ENCODE measurements around the gene TK1. TPM values are rescaled to one million over a fixed set of nuclear protein-coding genes. Genes with fewer than 3 reads are reported as not detected.

The TK1 gene
- polyA plus RNA-seq, 4 donors, result 6.9 to 60.6 (median 14.4) TPM

- DNase-seq (no peak), FAIRE-seq (no peak)
- H3K27ac ChIP-seq (ENCODE audit: low read depth in 1 of 3, low read length in 2 of 3), result peak overlapping the region in 1 of 3 donors; percentile 93
- peaks cover 6 to 72% (median 20%) of the 10 kb centered on the region in 3 donors for H3K4me1 ChIP-seq (ENCODE audit: control insufficient read depth in 3 of 3, insufficient read depth in 2 of 3, low read depth in 1 of 3, low read length in 2 of 3)
- no peaks in the 10 kb centered on the region for H3K27me3 ChIP-seq (ENCODE audit: control insufficient read depth in 3 of 3, insufficient read depth in 3 of 3, low read length in 3 of 3)
- no peaks in the 10 kb centered on the region for H3K9me3 ChIP-seq (ENCODE audit: control insufficient read depth in 2 of 2, insufficient read depth in 1 of 2, low read depth in 1 of 2, low read length in 1 of 2)
- no peak overlapping the region for H3K4me3 ChIP-seq (ENCODE audit: low read depth in 1 of 3, low read length in 3 of 3)
- peaks cover 0 to 66% (median 2%) of the 10 kb centered on the region in 3 donors for H3K36me3 ChIP-seq (ENCODE audit: control insufficient read depth in 3 of 3, insufficient read depth in 2 of 3, low read depth in 1 of 3, low read length in 3 of 3)
- 74 to 82% (median 80%) methylated on average over 31 of the region's 31 CpGs for WGBS, 3 donors
Measured at GRCh38 chr17:78170692-78171590, 15.9 kb downstream of the TK1 start.

- FAIRE-seq, result no peak
- H3K27me3 ChIP-seq (ENCODE audit: control insufficient read depth in 3 of 3, insufficient read depth in 3 of 3, low read length in 3 of 3), result no peaks in the 10 kb centered on the region
- peaks cover 0 to 61% (median 2%) of the 10 kb centered on the region in 3 donors for H3K36me3 ChIP-seq (ENCODE audit: control insufficient read depth in 3 of 3, insufficient read depth in 2 of 3, low read depth in 1 of 3, low read length in 3 of 3)
- H3K27ac ChIP-seq (ENCODE audit: low read depth in 1 of 3, low read length in 2 of 3), result peak overlapping the region; percentile 63 to 93 (median 89)
- WGBS, 3 donors, result 0 to 8% (median 5%) methylated on average over 28 to 38 of the region's 38 CpGs
- H3K4me3 ChIP-seq (ENCODE audit: low read depth in 1 of 3, low read length in 3 of 3), result peak overlapping the region; percentile 86 to 91 (median 89)
- peak; percentile 80 to 82 for DNase-seq
- H3K9me3 ChIP-seq (ENCODE audit: control insufficient read depth in 2 of 2, insufficient read depth in 1 of 2, low read depth in 1 of 2, low read length in 1 of 2), result no peaks in the 10 kb centered on the region
- peaks cover 2 to 55% (median 15%) of the 10 kb centered on the region in 3 donors for H3K4me1 ChIP-seq (ENCODE audit: control insufficient read depth in 3 of 3, insufficient read depth in 2 of 3, low read depth in 1 of 3, low read length in 2 of 3)
Measured at GRCh38 chr17:78168903-78169793, 17.7 kb downstream of the TK1 start.

GRCh38 chr17:78168242-78168902, 18.5 kb downstream of the TK1 start, which contains the start of gene SYNGR2:
Gene SYNGR2 (plus strand): TSS chr17:78168581. CDS start chr17:78168617, 36 bp downstream.
- FAIRE-seq (no peak), DNase-seq (peak; percentile 89 to 95)
- Histone ChIP-seq H3K27ac (ENCODE audit: low read depth in 1 of 3, low read length in 2 of 3) (peak within 1 kb of the TSS; percentile 85 to 93 (median 89)), H3K36me3 (ENCODE audit: control insufficient read depth in 3 of 3, insufficient read depth in 2 of 3, low read depth in 1 of 3, low read length in 3 of 3) (peaks cover 0 to 59% (median 2%) of the 10 kb centered on the region in 3 donors), H3K27me3 (ENCODE audit: control insufficient read depth in 3 of 3, insufficient read depth in 3 of 3, low read length in 3 of 3) (no peaks in the 10 kb centered on the region), H3K4me3 (ENCODE audit: low read depth in 1 of 3, low read length in 3 of 3) (peak within 1 kb of the TSS; percentile 86 to 91 (median 89)), H3K9me3 (ENCODE audit: control insufficient read depth in 2 of 2, insufficient read depth in 1 of 2, low read depth in 1 of 2, low read length in 1 of 2) (no peaks in the 10 kb centered on the region), H3K4me1 (ENCODE audit: control insufficient read depth in 3 of 3, insufficient read depth in 2 of 3, low read depth in 1 of 3, low read length in 2 of 3) (peaks cover 1 to 48% (median 15%) of the 10 kb centered on the region in 3 donors)
- 0 to 1% (median 0%) methylated on average over 37 to 84 of the region's 84 CpGs for WGBS, 3 donors

- FAIRE-seq (no peak), DNase-seq (peak in 1 of 2 donors; percentile 87)
- peaks cover 0 to 42% (median 4%) of the 10 kb centered on the region in 3 donors for H3K4me1 ChIP-seq (ENCODE audit: control insufficient read depth in 3 of 3, insufficient read depth in 2 of 3, low read depth in 1 of 3, low read length in 2 of 3)
- H3K27ac ChIP-seq (ENCODE audit: low read depth in 1 of 3, low read length in 2 of 3), result peak overlapping the region in 2 of 3 donors; percentile 62 to 64
- no peaks in the 10 kb centered on the region for H3K9me3 ChIP-seq (ENCODE audit: control insufficient read depth in 2 of 2, insufficient read depth in 1 of 2, low read depth in 1 of 2, low read length in 1 of 2)
- H3K27me3 ChIP-seq (ENCODE audit: control insufficient read depth in 3 of 3, insufficient read depth in 3 of 3, low read length in 3 of 3), result no peaks in the 10 kb centered on the region
- H3K4me3 ChIP-seq (ENCODE audit: low read depth in 1 of 3, low read length in 3 of 3), result no peak overlapping the region
- H3K36me3 ChIP-seq (ENCODE audit: control insufficient read depth in 3 of 3, insufficient read depth in 2 of 3, low read depth in 1 of 3, low read length in 3 of 3), result peaks cover 0 to 46% (median 2%) of the 10 kb centered on the region in 3 donors
- 17 to 53% (median 39%) methylated on average over 6 of the region's 6 CpGs for WGBS, 3 donors
Measured at GRCh38 chr17:78166416-78166815, 20.4 kb downstream of the TK1 start.

- 87 to 92% (median 88%) methylated on average over 16 of the region's 16 CpGs for WGBS, 3 donors
- Histone ChIP-seq H3K27me3 (ENCODE audit: control insufficient read depth in 3 of 3, insufficient read depth in 3 of 3, low read length in 3 of 3) (no peaks in the 10 kb centered on the region), H3K36me3 (ENCODE audit: control insufficient read depth in 3 of 3, insufficient read depth in 2 of 3, low read depth in 1 of 3, low read length in 3 of 3) (peaks cover 0 to 39% (median 0%) of the 10 kb centered on the region in 3 donors), H3K4me1 (ENCODE audit: control insufficient read depth in 3 of 3, insufficient read depth in 2 of 3, low read depth in 1 of 3, low read length in 2 of 3) (peaks cover 0 to 47% (median 4%) of the 10 kb centered on the region in 3 donors), H3K4me3 (ENCODE audit: low read depth in 1 of 3, low read length in 3 of 3) (no peak overlapping the region), H3K9me3 (ENCODE audit: control insufficient read depth in 2 of 2, insufficient read depth in 1 of 2, low read depth in 1 of 2, low read length in 1 of 2) (no peaks in the 10 kb centered on the region), H3K27ac (ENCODE audit: low read depth in 1 of 3, low read length in 2 of 3) (no peak overlapping the region)
- FAIRE-seq (no peak), DNase-seq (no peak)
Measured at GRCh38 chr17:78164748-78165607, 21.9 kb downstream of the TK1 start.

- peaks cover 0 to 47% (median 0%) of the 10 kb centered on the region in 3 donors for H3K4me1 ChIP-seq (ENCODE audit: control insufficient read depth in 3 of 3, insufficient read depth in 2 of 3, low read depth in 1 of 3, low read length in 2 of 3)
- H3K27ac ChIP-seq (ENCODE audit: low read depth in 1 of 3, low read length in 2 of 3), result no peak overlapping the region
- FAIRE-seq (no peak), DNase-seq (no peak)
- 50 to 71% (median 55%) methylated on average over 22 of the region's 22 CpGs for WGBS, 3 donors
- H3K4me3 ChIP-seq (ENCODE audit: low read depth in 1 of 3, low read length in 3 of 3), result no peak overlapping the region
- no peaks in the 10 kb centered on the region for H3K27me3 ChIP-seq (ENCODE audit: control insufficient read depth in 3 of 3, insufficient read depth in 3 of 3, low read length in 3 of 3)
- peaks cover 0 to 33% (median 0%) of the 10 kb centered on the region in 3 donors for H3K36me3 ChIP-seq (ENCODE audit: control insufficient read depth in 3 of 3, insufficient read depth in 2 of 3, low read depth in 1 of 3, low read length in 3 of 3)
- H3K9me3 ChIP-seq (ENCODE audit: control insufficient read depth in 2 of 2, insufficient read depth in 1 of 2, low read depth in 1 of 2, low read length in 1 of 2), result no peaks in the 10 kb centered on the region
Measured at GRCh38 chr17:78163881-78164747, 22.7 kb downstream of the TK1 start.
